ENCODE data around the gene NKTR.
A peak's percentile ranks its signal among the peaks of the same experiment; 100 is the strongest.
"Not testable (repeated sequence)": the region's sequence is repeated elsewhere in the genome, so short reads cannot be mapped to it uniquely, and the experiment has no call there.

The NKTR gene

GRCh38 chr3:42572278-42572677 is 28.2 kb upstream of the NKTR start:
- no peak for TF ChIP-seq GABPA (IDR thresholded peaks at IDR 0.05; ENCODE audit: low read depth)
- TF ChIP-seq CTCF (IDR thresholded peaks at IDR 0.05; ENCODE audit: insufficient read depth, low read length): peak; percentile 34
- DNase-seq (ENCODE audit: low read depth in 1 of 2, low spot score in 1 of 2): peak in 1 of 2 experiments; percentile 47
- H3K27ac ChIP-seq (replicated peaks): no peak overlapping the region
- H3K4me3 ChIP-seq (replicated peaks; ENCODE audit: insufficient read depth, low read length): no peak overlapping the region
- no peaks in the 10 kb centered on the region for H3K27me3 ChIP-seq (ENCODE audit: insufficient read depth, poor library complexity, severe bottlenecking)

- TF ChIP-seq GABPA (IDR thresholded peaks at IDR 0.05; ENCODE audit: low read depth) (no peak), POLR2AphosphoS5 (IDR thresholded peaks at IDR 0.05; ENCODE audit: low read depth) (no peak), REST (IDR thresholded peaks at IDR 0.05; ENCODE audit: insufficient replicate concordance, low read depth) (no peak), CTCF (IDR thresholded peaks at IDR 0.05; ENCODE audit: insufficient read depth, low read length) (no peak), SPI1 (IDR thresholded peaks at IDR 0.05; ENCODE audit: borderline replicate concordance, low read depth) (no peak)
- Histone ChIP-seq H3K27ac (replicated peaks) (no peak overlapping the region), H3K4me3 (replicated peaks; ENCODE audit: insufficient read depth, low read length) (no peak overlapping the region), H3K27me3 (ENCODE audit: insufficient read depth, poor library complexity, severe bottlenecking) (no peaks in the 10 kb centered on the region)
- DNase-seq (ENCODE audit: low read depth in 1 of 2, low spot score in 1 of 2): no peak
Measured at GRCh38 chr3:42575137-42575741, 25.2 kb upstream of the NKTR start.

- H3K27me3 ChIP-seq (ENCODE audit: insufficient read depth, poor library complexity, severe bottlenecking): no peaks in the 10 kb centered on the region
- H3K4me3 ChIP-seq (replicated peaks; ENCODE audit: insufficient read depth, low read length): no peak overlapping the region
- no peak for DNase-seq (ENCODE audit: low read depth in 1 of 2, low spot score in 1 of 2)
- TF ChIP-seq SPI1 (IDR thresholded peaks at IDR 0.05; ENCODE audit: borderline replicate concordance, low read depth) (no peak), POLR2AphosphoS5 (IDR thresholded peaks at IDR 0.05; ENCODE audit: low read depth) (no peak), CTCF (IDR thresholded peaks at IDR 0.05; ENCODE audit: insufficient read depth, low read length) (no peak), GABPA (IDR thresholded peaks at IDR 0.05; ENCODE audit: low read depth) (no peak), REST (IDR thresholded peaks at IDR 0.05; ENCODE audit: insufficient replicate concordance, low read depth) (no peak)
- H3K27ac ChIP-seq (replicated peaks): no peak overlapping the region
Measured at GRCh38 chr3:42578054-42578453, 22.4 kb upstream of the NKTR start.

- H3K4me3 ChIP-seq (replicated peaks; ENCODE audit: insufficient read depth, low read length): not testable (repeated sequence)
Measured at GRCh38 chr3:42579346-42579745, 21.1 kb upstream of the NKTR start.

More at GRCh38 chr3:42579346-42579745, 21.1 kb upstream of the NKTR start:
- not testable (repeated sequence) for DNase-seq (ENCODE audit: low read depth in 1 of 2, low spot score in 1 of 2); H3K27me3 ChIP-seq (ENCODE audit: insufficient read depth, poor library complexity, severe bottlenecking); H3K27ac ChIP-seq (replicated peaks)
